Measurements from ENCODE around the gene ACOX3. TPM values are rescaled to one million over a fixed set of nuclear protein-coding genes. Genes with fewer than 3 reads are reported as not detected.
"Not testable (repeated sequence)": the region's sequence is repeated elsewhere in the genome, so short reads cannot be mapped to it uniquely, and the experiment has no call there.

ACOX3 gene
- total RNA-seq, 2 experiments from 2014 or later: 13.8 to 15.4 TPM

- H3K4me1 Mint-ChIP-seq: peaks cover 63% of the 10 kb centered on the region
Observed at GRCh38 chr4:8437281-8437680, 3.2 kb downstream of the ACOX3 start.

GRCh38 chr4:8435656-8436121 lies 4.8 kb downstream of the ACOX3 start:
- peak; percentile 57 for DNase-seq
- CTCF ChIA-PET: interaction anchor here (1.0 to 2.2 kb wide), 4 partner anchors 15 to 259 kb away, joined by 3 to 8 read pairs (median 3); no protein-coding TSS in a partner anchor
- Mint-ChIP-seq H3K9me3 (peaks cover 7% of the 10 kb centered on the region), H3K36me3 (ENCODE audit: low read depth) (peaks cover 16% of the 10 kb centered on the region), H3K27ac (peak overlapping the region; percentile 90), H3K4me1 (peaks cover 51% of the 10 kb centered on the region), H3K4me3 (peak overlapping the region; percentile 76), H3K27me3 (no peaks in the 10 kb centered on the region)
- POLR2A ChIA-PET: no interaction called here

More at GRCh38 chr4:8437281-8437680, 3.2 kb downstream of the ACOX3 start:
- Mint-ChIP-seq H3K36me3 (ENCODE audit: low read depth) (peaks cover 16% of the 10 kb centered on the region), H3K27ac (peak overlapping the region; percentile 11), H3K27me3 (no peaks in the 10 kb centered on the region), H3K4me3 (no peak overlapping the region), H3K9me3 (peaks cover 7% of the 10 kb centered on the region)
- CTCF ChIA-PET: interaction anchor here (0.7 to 1.1 kb wide), 2 partner anchors 13 to 31 kb away, joined by 3 to 4 read pairs; no protein-coding TSS in a partner anchor
- no peak for DNase-seq
- POLR2A ChIA-PET: no interaction called here

GRCh38 chr4:8434251-8435073 lies 6.1 kb downstream of the ACOX3 start:
- H3K27ac Mint-ChIP-seq: no peak overlapping the region
- H3K9me3 Mint-ChIP-seq: peaks cover 3% of the 10 kb centered on the region
- no peaks in the 10 kb centered on the region for H3K27me3 Mint-ChIP-seq
- ChIA-PET CTCF (interaction anchor here (2.2 kb wide), 1 partner anchor 14 kb away, joined by 8 read pairs; no protein-coding TSS in a partner anchor), POLR2A (no interaction called here)
- peak overlapping the region; percentile 76 for H3K4me3 Mint-ChIP-seq
- no peak for DNase-seq
- H3K36me3 Mint-ChIP-seq (ENCODE audit: low read depth): peaks cover 9% of the 10 kb centered on the region
- H3K4me1 Mint-ChIP-seq: peaks cover 41% of the 10 kb centered on the region

- Mint-ChIP-seq H3K9me3 (no peaks in the 10 kb centered on the region), H3K36me3 (ENCODE audit: low read depth) (peaks cover 7% of the 10 kb centered on the region), H3K27me3 (no peaks in the 10 kb centered on the region), H3K4me1 (peaks cover 40% of the 10 kb centered on the region), H3K27ac (no peak overlapping the region), H3K4me3 (no peak overlapping the region)
- POLR2A ChIA-PET: no interaction called here
- CTCF ChIA-PET: no interaction called here
- DNase-seq: no peak
Observed at GRCh38 chr4:8433136-8433535, 7.4 kb downstream of the ACOX3 start.

GRCh38 chr4:8431553-8431952 lies 9.0 kb downstream of the ACOX3 start:
- Mint-ChIP-seq H3K27ac (no peak overlapping the region), H3K27me3 (no peaks in the 10 kb centered on the region), H3K4me1 (peaks cover 41% of the 10 kb centered on the region), H3K9me3 (no peaks in the 10 kb centered on the region), H3K36me3 (ENCODE audit: low read depth) (peaks cover 4% of the 10 kb centered on the region), H3K4me3 (no peak overlapping the region)
- ChIA-PET CTCF (interaction anchor here (1.4 kb wide), 1 partner anchor 9 kb away, joined by 3 read pairs; the partner anchor contains the start of genes ACOX3 and TRMT44), POLR2A (no interaction called here)
- no peak for DNase-seq

- ChIA-PET CTCF (interaction anchor here (0.6 to 1.2 kb wide), 8 partner anchors 8 to 276 kb away, joined by 3 to 6 read pairs (median 3); no protein-coding TSS in a partner anchor), POLR2A (interaction anchor here (0.6 kb wide), 1 partner anchor 9 kb away, joined by 4 read pairs; no protein-coding TSS in a partner anchor)
- H3K4me1 Mint-ChIP-seq: peaks cover 26% of the 10 kb centered on the region
- no peaks in the 10 kb centered on the region for H3K9me3 Mint-ChIP-seq
- H3K36me3 Mint-ChIP-seq (ENCODE audit: low read depth): no peaks in the 10 kb centered on the region
- peak overlapping the region; percentile 87 for H3K27ac Mint-ChIP-seq
- H3K4me3 Mint-ChIP-seq: peak overlapping the region; percentile 92
- no peaks in the 10 kb centered on the region for H3K27me3 Mint-ChIP-seq
- peak; percentile 86 for DNase-seq
Observed at GRCh38 chr4:8428288-8429097, 12.0 kb downstream of the ACOX3 start.

GRCh38 chr4:8427761-8428287 lies 12.7 kb downstream of the ACOX3 start:
- POLR2A ChIA-PET: interaction anchor here (0.6 kb wide), 1 partner anchor 8 kb away, joined by 4 read pairs; no protein-coding TSS in a partner anchor
- peak overlapping the region; percentile 92 for H3K4me3 Mint-ChIP-seq
- peaks cover 26% of the 10 kb centered on the region for H3K4me1 Mint-ChIP-seq
- peak overlapping the region; percentile 87 for H3K27ac Mint-ChIP-seq
- DNase-seq: no peak
- H3K36me3 Mint-ChIP-seq (ENCODE audit: low read depth): no peaks in the 10 kb centered on the region
- no peaks in the 10 kb centered on the region for H3K9me3 Mint-ChIP-seq
- CTCF ChIA-PET: interaction anchor here (0.7 to 1.2 kb wide), 3 partner anchors 9 to 42 kb away, joined by 3 read pairs; no protein-coding TSS in a partner anchor
- H3K27me3 Mint-ChIP-seq: no peaks in the 10 kb centered on the region

GRCh38 chr4:8427262-8427661 lies 13.3 kb downstream of the ACOX3 start:
- H3K36me3 Mint-ChIP-seq (ENCODE audit: low read depth): no peaks in the 10 kb centered on the region
- peaks cover 26% of the 10 kb centered on the region for H3K4me1 Mint-ChIP-seq
- CTCF ChIA-PET: interaction anchor here (1.2 kb wide), 1 partner anchor 42 kb away, joined by 3 read pairs; no protein-coding TSS in a partner anchor
- DNase-seq: no peak
- no peak overlapping the region for H3K27ac Mint-ChIP-seq
- peak overlapping the region; percentile 92 for H3K4me3 Mint-ChIP-seq
- H3K27me3 Mint-ChIP-seq: no peaks in the 10 kb centered on the region
- no peaks in the 10 kb centered on the region for H3K9me3 Mint-ChIP-seq
- POLR2A ChIA-PET: no interaction called here

- H3K9me3 Mint-ChIP-seq: no peaks in the 10 kb centered on the region
- no peaks in the 10 kb centered on the region for H3K36me3 Mint-ChIP-seq (ENCODE audit: low read depth)
- POLR2A ChIA-PET: no interaction called here
- no peak overlapping the region for H3K27ac Mint-ChIP-seq
- DNase-seq: no peak
- CTCF ChIA-PET: no interaction called here
- H3K27me3 Mint-ChIP-seq: no peaks in the 10 kb centered on the region
- H3K4me3 Mint-ChIP-seq: no peak overlapping the region
- peaks cover 20% of the 10 kb centered on the region for H3K4me1 Mint-ChIP-seq
Observed at GRCh38 chr4:8422786-8423185, 17.7 kb downstream of the ACOX3 start.

GRCh38 chr4:8422327-8422726 lies 18.2 kb downstream of the ACOX3 start:
- no peak overlapping the region for H3K4me3 Mint-ChIP-seq
- DNase-seq: no peak
- no peak overlapping the region for H3K27ac Mint-ChIP-seq
- no peaks in the 10 kb centered on the region for H3K9me3 Mint-ChIP-seq
- ChIA-PET CTCF (no interaction called here), POLR2A (no interaction called here)
- H3K36me3 Mint-ChIP-seq (ENCODE audit: low read depth): no peaks in the 10 kb centered on the region
- peaks cover 16% of the 10 kb centered on the region for H3K4me1 Mint-ChIP-seq
- H3K27me3 Mint-ChIP-seq: no peaks in the 10 kb centered on the region

- not testable (repeated sequence) for H3K4me1 Mint-ChIP-seq; DNase-seq; H3K36me3 Mint-ChIP-seq (ENCODE audit: low read depth); H3K9me3 Mint-ChIP-seq; H3K27me3 Mint-ChIP-seq; H3K4me3 Mint-ChIP-seq; H3K27ac Mint-ChIP-seq
- CTCF ChIA-PET: interaction anchor here (1.3 to 1.7 kb wide), 2 partner anchors 9 to 16 kb away, joined by 3 to 8 read pairs; no protein-coding TSS in a partner anchor
- POLR2A ChIA-PET: interaction anchor here (0.6 kb wide), 1 partner anchor 8 kb away, joined by 4 read pairs; no protein-coding TSS in a partner anchor
Observed at GRCh38 chr4:8420151-8420550, 20.4 kb downstream of the ACOX3 start.
